H1 (cell line): ENCODE results near the gene MAPKAPK2. TPM values are rescaled to one million over a fixed set of nuclear protein-coding genes. Genes with fewer than 3 reads are reported as not detected.

Experiments
- CTCF ChIA-PET: fragments of 300-600 bp; sonication (Branson Sonifier 250); formaldehyde crosslinking; loops from one replicate; lab custom pipeline; 2021; ENCODE audit not compliant: partially characterized antibody; lab: Charles Lee
- POLR2A ChIA-PET: fragments of 300-600 bp; sonication (Branson Sonifier 250); formaldehyde crosslinking; loops from one replicate; lab custom pipeline; 2021; ENCODE audit warnings: inconsistent platforms; ENCODE audit not compliant: partially characterized antibody; lab: Charles Lee
- DNase-seq, 2 experiments: peaks; one replicate each; pipeline versions ENCODE4 v3.0.0 to v3.0.0-alpha.2; 2010 to 2022; ENCODE audit warnings: low spot score in 2 of 2, low read depth in 1 of 2, mixed read lengths in 1 of 2
- FAIRE-seq: peaks from 2 replicates; lab custom pipeline; 2011; peaks lifted over from hg19 to GRCh38; lab: Jason Lieb, UNC
- H2AFZ ChIP-seq: 2 replicates; pipeline ENCODE4 v1.8.1; 2012; ENCODE audit warnings: low read length, inconsistent platforms
- H2AK5ac ChIP-seq: 2 replicates; pipeline ENCODE4 v1.6.1; 2013; ENCODE audit warnings: low read depth, low read length
- H2BK120ac ChIP-seq: replicated peaks from 2 replicates; pipeline ENCODE3; 2013; ENCODE audit warnings: low read depth, low read length, inconsistent platforms
- H2BK12ac ChIP-seq: 2 replicates; pipeline ENCODE4 v1.6.1; 2013; ENCODE audit warnings: low read depth, low read length
- H2BK15ac ChIP-seq: 2 replicates; pipeline ENCODE4 v1.6.1; 2013; ENCODE audit warnings: low read length
- H2BK20ac ChIP-seq: 2 replicates; pipeline ENCODE4 v1.6.1; 2013; ENCODE audit warnings: low read length
- H2BK5ac ChIP-seq: 2 replicates; pipeline ENCODE4 v1.6.1; 2013; ENCODE audit warnings: low read depth, low read length
- H3K14ac ChIP-seq: 2 replicates; pipeline ENCODE4 v1.6.1; 2013; ENCODE audit warnings: inconsistent platforms; ENCODE audit not compliant: insufficient read length
- H3K18ac ChIP-seq: 2 replicates; pipeline ENCODE4 v1.6.1; 2013; ENCODE audit warnings: low read length; ENCODE audit errors: extremely low read depth
- H3K23ac ChIP-seq: 2 replicates; pipeline ENCODE4 v1.6.1; 2013; ENCODE audit warnings: inconsistent platforms; ENCODE audit not compliant: insufficient read length
- H3K23me2 ChIP-seq: 2 replicates; pipeline ENCODE4 v1.6.1; 2013; ENCODE audit warnings: low read depth, low read length
- H3K27ac ChIP-seq: 2 replicates; pipeline ENCODE4 v1.6.1; 2011; ENCODE audit warnings: low read depth, low read length, inconsistent platforms
- H3K27me3 ChIP-seq, 4 experiments: replicated peaks in 1 of 4; 1 replicate in 1 of 4; 2 replicates in 3 of 4; pipeline versions ENCODE4 v1.6.1 to v1.8.1; 2011 to 2013; ENCODE audit warnings: low read length in 3 of 4, mild to moderate bottlenecking in 3 of 4, inconsistent platforms in 2 of 4, mixed read lengths in 2 of 4, moderate library complexity in 1 of 4; ENCODE audit not compliant: control insufficient read depth in 3 of 4, insufficient read depth in 3 of 4; ENCODE audit errors: extremely low read depth in 1 of 4
- H3K36me3 ChIP-seq, 4 experiments: 2 replicates each; pipeline versions ENCODE4 v1.6.1 to v1.8.1; 2011 to 2013; ENCODE audit warnings: mild to moderate bottlenecking in 4 of 4, low read length in 3 of 4, moderate library complexity in 2 of 4, control low read depth in 1 of 4, inconsistent platforms in 1 of 4; ENCODE audit not compliant: insufficient read depth in 4 of 4, control insufficient read depth in 2 of 4
- H3K4ac ChIP-seq: replicated peaks from 2 replicates; pipeline ENCODE3; 2013; ENCODE audit warnings: low read length, low read depth, mixed read lengths, inconsistent platforms; ENCODE audit not compliant: insufficient read length
- H3K4me1 ChIP-seq, 4 experiments: replicated peaks in 1 of 4; 1 replicate in 1 of 4; 2 replicates in 3 of 4; pipeline versions ENCODE4 v1.6.1 to v1.8.1; 2011 to 2013; ENCODE audit warnings: low read length in 3 of 4, inconsistent platforms in 2 of 4, mixed read lengths in 1 of 4; ENCODE audit not compliant: insufficient read depth in 4 of 4, control insufficient read depth in 3 of 4
- H3K4me2 ChIP-seq, 2 experiments: 2 replicates each; pipeline versions ENCODE4 v1.6.1 to v1.8.1; 2011 to 2013; ENCODE audit warnings: low read depth in 2 of 2, low read length in 2 of 2, control low read depth in 1 of 2, inconsistent platforms in 1 of 2, mild to moderate bottlenecking in 1 of 2; ENCODE audit not compliant: insufficient read depth in 1 of 2
- H3K4me3 ChIP-seq, 4 experiments: fragments of 200-600, 300-600 bp in 1 of 4; sonication (generic), shearing (Covaris generic), sonication (Bioruptor Twin) in 1 of 4; 2 replicates each; pipeline versions ENCODE4 v1.5.1 to v1.8.1; 2011 to 2016; ENCODE audit warnings: low read length in 4 of 4, low read depth in 3 of 4, control low read depth in 2 of 4, inconsistent platforms in 2 of 4, mild to moderate bottlenecking in 2 of 4, mixed read lengths in 1 of 4, moderate library complexity in 1 of 4; ENCODE audit not compliant: insufficient read depth in 2 of 4; ENCODE audit errors: extremely low read depth in 1 of 4
- H3K56ac ChIP-seq: replicated peaks from 2 replicates; pipeline ENCODE3; 2013; ENCODE audit warnings: low read depth, mild to moderate bottlenecking, mixed read lengths, low read length, inconsistent platforms; ENCODE audit not compliant: insufficient read length
- H3K79me1 ChIP-seq: 2 replicates; pipeline ENCODE4 v1.6.1; 2013; ENCODE audit warnings: low read depth, low read length, control low read depth
- H3K79me2 ChIP-seq, 2 experiments: 2 replicates each; pipeline versions ENCODE4 v1.6.1 to v1.8.1; 2012 to 2013; ENCODE audit warnings: low read length in 2 of 2, mild to moderate bottlenecking in 2 of 2, inconsistent platforms in 1 of 2; ENCODE audit not compliant: insufficient read depth in 2 of 2, control insufficient read depth in 1 of 2
- H3K9ac ChIP-seq, 4 experiments: replicated peaks in 1 of 4; 1 replicate in 1 of 4; 2 replicates in 3 of 4; pipeline versions ENCODE4 v1.6.1 to v1.8.1; 2011 to 2013; ENCODE audit warnings: low read depth in 3 of 4, low read length in 3 of 4, control low read depth in 2 of 4, mild to moderate bottlenecking in 2 of 4, moderate library complexity in 2 of 4, inconsistent platforms in 1 of 4; ENCODE audit errors: extremely low read depth in 1 of 4
- H3K9me3 ChIP-seq, 2 experiments: 2 replicates each; pipeline versions ENCODE4 v1.6.1 to v1.8.1; 2012 to 2013; ENCODE audit warnings: mild to moderate bottlenecking in 2 of 2, moderate library complexity in 2 of 2, control low read depth in 1 of 2, inconsistent platforms in 1 of 2, low read depth in 1 of 2, low read length in 1 of 2, mixed read lengths in 1 of 2; ENCODE audit not compliant: insufficient read depth in 2 of 2
- H4K20me1 ChIP-seq, 2 experiments: replicated peaks in 1 of 2; 2 replicates each; pipeline versions ENCODE3 to v1.8.1; 2011 to 2013; ENCODE audit warnings: inconsistent platforms in 2 of 2, low read length in 2 of 2, mild to moderate bottlenecking in 1 of 2; ENCODE audit not compliant: insufficient read depth in 2 of 2, control insufficient read depth in 1 of 2
- H4K5ac ChIP-seq: 2 replicates; pipeline ENCODE4 v1.6.1; 2013; ENCODE audit warnings: low read length, low read depth, mixed read lengths, inconsistent platforms; ENCODE audit not compliant: insufficient read length
- H4K8ac ChIP-seq: 2 replicates; pipeline ENCODE4 v1.8.0; 2013; ENCODE audit warnings: mild to moderate bottlenecking, moderate library complexity, low read length, inconsistent platforms; ENCODE audit not compliant: insufficient read depth; ENCODE audit errors: extremely low read depth
- H4K91ac ChIP-seq: replicated peaks from 2 replicates; pipeline ENCODE3; 2013; ENCODE audit warnings: low read length, mixed read lengths, inconsistent platforms; ENCODE audit not compliant: insufficient read length
- EGR1 ChIP-seq: IDR thresholded peaks from 2 replicates; pipeline ENCODE4 v1.6.1; 2011; ENCODE audit warnings: low read depth, low read length, borderline replicate concordance
- EP300 ChIP-seq, 2 experiments: IDR thresholded peaks; 1 replicate in 1 of 2; 2 replicates in 1 of 2; pipeline ENCODE4 v1.6.1; 2011 to 2012; ENCODE audit warnings: low read depth in 2 of 2, low read length in 2 of 2, mild to moderate bottlenecking in 2 of 2, borderline replicate concordance in 1 of 2, inconsistent platforms in 1 of 2, moderate library complexity in 1 of 2
- HDAC6 ChIP-seq: IDR thresholded peaks from one replicate; pipeline ENCODE4 v1.7.1; 2012; ENCODE audit warnings: low read depth, mild to moderate bottlenecking, inconsistent platforms, low read length, moderate library complexity
- SP4 ChIP-seq: IDR thresholded peaks from 2 replicates; pipeline ENCODE4 v1.6.1; 2012; ENCODE audit warnings: low read length, inconsistent platforms
- SRF ChIP-seq: IDR thresholded peaks from 2 replicates; pipeline ENCODE4 v1.6.1; 2011; ENCODE audit warnings: mild to moderate bottlenecking, low read depth, low read length, moderate library complexity
- USF2 ChIP-seq: IDR thresholded peaks from 2 replicates; pipeline ENCODE4 v1.6.1; 2011; ENCODE audit warnings: low read length, improper control_type of control experiment
- YY1 ChIP-seq: IDR thresholded peaks from 2 replicates; pipeline ENCODE4 v1.6.1; 2011; ENCODE audit warnings: low read depth, mild to moderate bottlenecking, low read length
- WGBS, 2 experiments: shearing (Covaris generic) in 1 of 2; methylation state at CpG; one replicate each; pipeline versions ENCODE4 v1.1.6 to v1.1.7; 2013 to 2015; ENCODE audit warnings: low lambda C conversion rate in 2 of 2, mixed read lengths in 2 of 2, inconsistent platforms in 1 of 2, low coverage in 1 of 2, missing lambda C conversion rate in 1 of 2; ENCODE audit not compliant: insufficient replicate concordance in 2 of 2, insufficient coverage in 1 of 2, insufficient read length in 1 of 2; ENCODE audit errors: extremely low coverage in 1 of 2, missing lambda C conversion rate in 1 of 2; 5-methylcytosine and 5-hydroxymethylcytosine counted together
- polyA plus RNA-seq, 7 experiments: library from polyadenylated mRNA; depleted of rRNA in 3 of 7; stranded (reverse) in 5 of 7; unstranded in 2 of 7; fragments of >200 nt in 5 of 7; fragments of 200-250 nt in 2 of 7; gene quantifications; 1 replicate in 5 of 7; 2 replicates in 1 of 7; 4 replicates in 1 of 7; pipeline versions ENCODE4 v1.2.1 to v1.2.3, GENCODE V29; 2011 to 2013; ENCODE audit warnings: missing spikeins in 2 of 7, mixed read lengths in 2 of 7
- total RNA-seq: library from RNA; stranded (reverse); fragmentation: NEBNext Ultra II Directional; extraction: Animal tissue kit (Norgen Biotek cat#: 25700); gene quantifications from 2 replicates; pipeline ENCODE4 v1.2.1, GENCODE V29; 2021
- TF ChIP-seq, protein P1 (sequence below), 3 experiments: IDR thresholded peaks; 1 replicate in 2 of 3; 2 replicates in 1 of 3; pipeline versions ENCODE4 v1.5.1 to v1.6.1; 2011; ENCODE audit warnings: low read length in 3 of 3, mild to moderate bottlenecking in 3 of 3, inconsistent platforms in 2 of 3, low read depth in 1 of 3, moderate library complexity in 1 of 3; ENCODE audit not compliant: insufficient read depth in 1 of 3; ENCODE audit errors: control extremely low read depth in 1 of 3

Gene MAPKAPK2
- total and polyA plus RNA-seq, 2 of the 8 experiments (the other 6 are each of a cell fraction or from before 2014, with no cell fraction given), result 27.5 to 44.9 TPM

GRCh38 chr1:206776229-206776628 lies 91.5 kb downstream of the MAPKAPK2 start:
- Histone ChIP-seq H3K9ac (no peak overlapping the region), H2BK15ac (no peak overlapping the region), H3K36me3 (no peaks in the 10 kb centered on the region), H3K4me3 (no peak overlapping the region), H4K8ac (no peak overlapping the region), H3K56ac (no peak overlapping the region), H3K4me2 (no peak overlapping the region), H2AK5ac (no peak overlapping the region), H3K23ac (no peak overlapping the region), H2BK5ac (no peak overlapping the region), H3K18ac (no peak overlapping the region), H4K5ac (no peak overlapping the region), H3K79me2 (no peaks in the 10 kb centered on the region), H2AFZ (peak overlapping the region; percentile 76; the same call in 1 of the 2 replicates), H4K91ac (no peak overlapping the region), H3K23me2 (no peaks in the 10 kb centered on the region; the same call in 1 of the 2 replicates), H3K4ac (no peak overlapping the region), H2BK20ac (no peak overlapping the region), H3K79me1 (no peaks in the 10 kb centered on the region), H3K27me3 (no peaks in the 10 kb centered on the region), H3K4me1 (no peaks in the 10 kb centered on the region), H3K27ac (no peak overlapping the region), H2BK120ac (no peak overlapping the region), H2BK12ac (no peak overlapping the region), H3K9me3 (no peaks in the 10 kb centered on the region), H4K20me1 (no peaks in the 10 kb centered on the region), H3K14ac (no peak overlapping the region)
- ChIA-PET CTCF (interaction anchor here (0.6 to 5.7 kb wide), 13 partner anchors 9 to 299 kb away, joined by 3 to 22 read pairs (median 5); partner anchors contain the start of gene IL20), POLR2A (no interaction called here)
- DNase-seq (no peak), FAIRE-seq (no peak)
- whole genome bisulfite sequencing, 2 experiments, result 83% methylated on average over 4 of the region's 4 CpGs; no CpG with 5 or more reads in 1 of the 2 experiments
- TF ChIP-seq HDAC6 (no peak), USF2 (no peak), SRF (no peak), EGR1 (no peak), SP4 (no peak), EP300 (IDR thresholded peaks at IDR 0.05; ENCODE audit: borderline replicate concordance in 1 of 2, low read depth in 2 of 2, low read length in 2 of 2) (no peak), YY1 (no peak)
- TF ChIP-seq, protein P1, sequence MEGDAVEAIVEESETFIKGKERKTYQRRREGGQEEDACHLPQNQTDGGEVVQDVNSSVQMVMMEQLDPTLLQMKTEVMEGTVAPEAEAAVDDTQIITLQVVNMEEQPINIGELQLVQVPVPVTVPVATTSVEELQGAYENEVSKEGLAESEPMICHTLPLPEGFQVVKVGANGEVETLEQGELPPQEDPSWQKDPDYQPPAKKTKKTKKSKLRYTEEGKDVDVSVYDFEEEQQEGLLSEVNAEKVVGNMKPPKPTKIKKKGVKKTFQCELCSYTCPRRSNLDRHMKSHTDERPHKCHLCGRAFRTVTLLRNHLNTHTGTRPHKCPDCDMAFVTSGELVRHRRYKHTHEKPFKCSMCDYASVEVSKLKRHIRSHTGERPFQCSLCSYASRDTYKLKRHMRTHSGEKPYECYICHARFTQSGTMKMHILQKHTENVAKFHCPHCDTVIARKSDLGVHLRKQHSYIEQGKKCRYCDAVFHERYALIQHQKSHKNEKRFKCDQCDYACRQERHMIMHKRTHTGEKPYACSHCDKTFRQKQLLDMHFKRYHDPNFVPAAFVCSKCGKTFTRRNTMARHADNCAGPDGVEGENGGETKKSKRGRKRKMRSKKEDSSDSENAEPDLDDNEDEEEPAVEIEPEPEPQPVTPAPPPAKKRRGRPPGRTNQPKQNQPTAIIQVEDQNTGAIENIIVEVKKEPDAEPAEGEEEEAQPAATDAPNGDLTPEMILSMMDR (IDR thresholded peaks at IDR 0.05; ENCODE audit: control extremely low read depth in 1 of 3, insufficient read depth in 1 of 3, low read depth in 1 of 3, low read length in 3 of 3), result no peak
